Measurements from ENCODE around the gene ADARB1. TPM values are rescaled to one million over a fixed set of nuclear protein-coding genes. Genes with fewer than 3 reads are reported as not detected.
"Not testable (repeated sequence)": the region's sequence is repeated elsewhere in the genome, so short reads cannot be mapped to it uniquely, and the experiment has no call there.

ADARB1 gene
- total RNA-seq, 4 donors from 2014 or later: 6.8 to 32.2 (median 17.3) TPM

DNA sequence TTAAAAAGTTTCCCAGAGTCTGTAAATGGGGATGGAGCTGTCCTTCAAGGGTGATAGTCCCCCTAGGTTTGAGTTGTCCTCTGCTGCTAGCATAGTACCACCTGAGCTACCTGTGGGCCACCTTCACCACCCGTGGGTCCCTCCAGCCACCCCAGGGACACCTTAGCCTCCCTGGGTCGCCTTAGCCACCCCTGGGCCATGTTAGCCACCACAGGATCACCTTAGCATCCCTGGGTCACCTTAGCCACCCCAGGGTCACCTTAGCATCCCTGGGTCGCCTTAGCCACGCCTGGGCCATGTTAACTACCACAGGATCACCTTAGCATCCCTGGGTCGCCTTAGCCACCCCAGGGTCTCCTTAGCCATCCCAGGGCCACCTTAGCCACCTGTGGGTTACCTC is 67.1 kb downstream of the ADARB1 start:
- Histone ChIP-seq H3K4me1 (peaks cover 0 to 15% (median 5%) of the 10 kb centered on the region in 4 donors), H3K36me3 (no peaks in the 10 kb centered on the region), H3K9me3 (no peaks in the 10 kb centered on the region), H3K27me3 (no peaks in the 10 kb centered on the region), H3K4me3 (no peak overlapping the region), H3K27ac (no peak overlapping the region)
- intact Hi-C loops (cut with DNase I; ENCODE audit: low total_unique reads): no loop called here
- no peak for DNase-seq
- in situ Hi-C loops (cut with MboI; ENCODE audit: low pct_ligation_motif_present in 1 of 4, low pct_unique_long_range_greater_than_20kb in 1 of 4, low sequenced_read_pairs in 3 of 4): loop anchor here in 2 of 4 donors (10.0 to 25.0 kb wide), 2 partner anchors 296 to 303 kb away; no protein-coding TSS in a partner anchor
- 71 to 82% methylated on average over 1 to 5 of the region's 5 CpGs for whole genome bisulfite sequencing, 2 donors (ENCODE audit: low coverage in 1 of 2)
- TF ChIP-seq EP300 (IDR thresholded peaks at IDR 0.05; ENCODE audit: low read depth) (no peak), POLR2A (IDR thresholded peaks at IDR 0.05) (no peak), POLR2AphosphoS5 (IDR thresholded peaks at IDR 0.05) (no peak), CTCF (IDR thresholded peaks at IDR 0.05) (no peak)

GRCh38 chr21:45142469-45143308 is 68.3 kb downstream of the ADARB1 start:
- Histone ChIP-seq H3K27ac (no peak overlapping the region), H3K36me3 (no peaks in the 10 kb centered on the region), H3K4me3 (no peak overlapping the region), H3K27me3 (no peaks in the 10 kb centered on the region), H3K4me1 (peaks cover 0 to 9% (median 4%) of the 10 kb centered on the region in 4 donors), H3K9me3 (no peaks in the 10 kb centered on the region)
- TF ChIP-seq CTCF (IDR thresholded peaks at IDR 0.05): no peak
- no peak for TF ChIP-seq POLR2A (IDR thresholded peaks at IDR 0.05)
- TF ChIP-seq POLR2AphosphoS5 (IDR thresholded peaks at IDR 0.05): no peak
- no peak for TF ChIP-seq EP300 (IDR thresholded peaks at IDR 0.05; ENCODE audit: low read depth)
- 84 to 86% methylated on average over 4 to 12 of the region's 12 CpGs for WGBS, 2 donors (ENCODE audit: low coverage in 1 of 2)
- intact Hi-C loops (cut with DNase I; ENCODE audit: low total_unique reads): no loop called here
- DNase-seq: no peak
- in situ Hi-C loops (cut with MboI; ENCODE audit: low pct_ligation_motif_present in 1 of 4, low pct_unique_long_range_greater_than_20kb in 1 of 4, low sequenced_read_pairs in 3 of 4): loop anchor here in 2 of 4 donors (10.0 to 25.0 kb wide), 2 partner anchors 295 to 302 kb away; no protein-coding TSS in a partner anchor

- H3K4me1 ChIP-seq: no peaks in the 10 kb centered on the region
- no peak overlapping the region for H3K4me3 ChIP-seq
- intact Hi-C loops (cut with DNase I; ENCODE audit: low total_unique reads) (no loop called here), in situ Hi-C loops (cut with MboI; ENCODE audit: low pct_ligation_motif_present in 1 of 4, low pct_unique_long_range_greater_than_20kb in 1 of 4, low sequenced_read_pairs in 3 of 4) (loop anchor here in 2 of 4 donors (10.0 to 25.0 kb wide), 2 partner anchors 293 to 301 kb away; no protein-coding TSS in a partner anchor)
- H3K9me3 ChIP-seq: no peaks in the 10 kb centered on the region
- H3K27ac ChIP-seq: no peak overlapping the region
- H3K36me3 ChIP-seq: no peaks in the 10 kb centered on the region
- TF ChIP-seq EP300 (IDR thresholded peaks at IDR 0.05; ENCODE audit: low read depth): no peak
- no peak for TF ChIP-seq CTCF (IDR thresholded peaks at IDR 0.05)
- 91 to 94% methylated on average over 3 of the region's 3 CpGs for WGBS, 2 donors (ENCODE audit: low coverage in 1 of 2)
- DNase-seq: no peak
- H3K27me3 ChIP-seq: no peaks in the 10 kb centered on the region
Observed at GRCh38 chr21:45143855-45144254, 69.5 kb downstream of the ADARB1 start.

GRCh38 chr21:45145146-45145545 is 70.8 kb downstream of the ADARB1 start:
- TF ChIP-seq EP300 (IDR thresholded peaks at IDR 0.05; ENCODE audit: low read depth) (no peak), CTCF (IDR thresholded peaks at IDR 0.05) (no peak), POLR2A (IDR thresholded peaks at IDR 0.05) (no peak)
- WGBS, 2 donors (ENCODE audit: low coverage in 1 of 2): 93% methylated on average over 9 of the region's 9 CpGs; no CpG with 5 or more reads in 1 of the 2 donors
- Histone ChIP-seq H3K36me3 (no peaks in the 10 kb centered on the region), H3K4me3 (no peak overlapping the region), H3K4me1 (no peaks in the 10 kb centered on the region), H3K27me3 (no peaks in the 10 kb centered on the region), H3K9me3 (no peaks in the 10 kb centered on the region), H3K27ac (no peak overlapping the region)
- in situ Hi-C loops (cut with MboI; ENCODE audit: low pct_ligation_motif_present in 1 of 4, low pct_unique_long_range_greater_than_20kb in 1 of 4, low sequenced_read_pairs in 3 of 4) (loop anchor here in 2 of 4 donors (10.0 to 25.0 kb wide), 2 partner anchors 292 to 300 kb away; no protein-coding TSS in a partner anchor), intact Hi-C loops (cut with DNase I; ENCODE audit: low total_unique reads) (no loop called here)
- DNase-seq: no peak

DNA sequence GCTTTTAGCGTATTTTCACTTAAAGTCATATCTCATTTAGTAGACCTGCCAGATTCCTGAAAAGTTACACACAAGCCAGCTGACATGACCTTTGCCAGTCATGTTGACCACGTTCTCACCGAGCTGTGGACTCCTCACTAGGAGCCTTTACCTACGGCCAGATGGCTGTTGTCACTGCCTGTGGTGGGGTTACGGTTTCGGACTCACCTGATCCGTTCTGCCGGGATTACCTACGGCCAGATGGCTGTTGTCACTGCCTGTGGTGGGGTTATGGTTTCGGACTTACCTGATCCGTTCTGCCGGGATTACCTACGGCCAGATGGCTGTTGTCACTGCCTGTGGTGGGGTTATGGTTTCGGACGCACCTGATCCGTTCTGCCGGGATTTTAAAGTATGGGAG is 71.5 kb downstream of the ADARB1 start:
- H3K9me3 ChIP-seq; H3K27ac ChIP-seq; DNase-seq; H3K36me3 ChIP-seq; intact Hi-C loops (cut with DNase I; ENCODE audit: low total_unique reads); H3K4me3 ChIP-seq; H3K4me1 ChIP-seq; H3K27me3 ChIP-seq: not testable (repeated sequence)
- in situ Hi-C loops (cut with MboI; ENCODE audit: low pct_ligation_motif_present in 1 of 4, low pct_unique_long_range_greater_than_20kb in 1 of 4, low sequenced_read_pairs in 3 of 4): loop anchor here in 2 of 4 donors (10.0 to 25.0 kb wide), 2 partner anchors 291 to 299 kb away; no protein-coding TSS in a partner anchor
- 95% methylated on average over 17 of the region's 17 CpGs; no CpG with 5 or more reads in 1 of the 2 donors for WGBS, 2 donors (ENCODE audit: low coverage in 1 of 2)

Data from transverse colon (tissue), 4 donors.